ENCODE data around the gene ARID4B. TPM values are rescaled to one million over a fixed set of nuclear protein-coding genes. Genes with fewer than 3 reads are reported as not detected.
"Not testable (repeated sequence)": the region's sequence is repeated elsewhere in the genome, so short reads cannot be mapped to it uniquely, and the experiment has no call there.

Gene ARID4B
- total RNA-seq, 1 experiment from 2014 or later = 43.6 TPM

- DNase-seq = no peak
- Histone ChIP-seq H3K27me3 (ENCODE audit: low read length) (no peaks in the 10 kb centered on the region), H3K36me3 (ENCODE audit: insufficient read depth, low read length) (no peaks in the 10 kb centered on the region), H3K27ac (ENCODE audit: low read length) (peak overlapping the region; percentile 20; the same call in 1 of the 2 replicates), H4K20me1 (ENCODE audit: insufficient read depth, low read depth, low read length) (no peaks in the 10 kb centered on the region), H3K9me3 (ENCODE audit: low read length) (no peaks in the 10 kb centered on the region), H3K4me1 (ENCODE audit: low read length) (peaks cover 48% of the 10 kb centered on the region), H3K79me2 (ENCODE audit: low read length) (peaks cover 96% of the 10 kb centered on the region), H3K4me2 (ENCODE audit: low read depth, low read length, poor library complexity, severe bottlenecking) (peak overlapping the region; percentile 11), H3K9ac (ENCODE audit: low read length) (no peak overlapping the region), H3K9me2 (replicated peaks; ENCODE audit: insufficient read depth, low read length) (no peaks in the 10 kb centered on the region), H3K4me3 (ENCODE audit: low read length) (no peak overlapping the region), H2AFZ (ENCODE audit: low read length) (no peak overlapping the region)
Measured at GRCh38 chr1:235278233-235278914, 49.6 kb downstream of the ARID4B start.

GRCh38 chr1:235277709-235278108 is 50.3 kb downstream of the ARID4B start:
- Histone ChIP-seq H3K27ac (ENCODE audit: low read length) (peak overlapping the region; percentile 20; the same call in 1 of the 2 replicates), H4K20me1 (ENCODE audit: insufficient read depth, low read depth, low read length) (no peaks in the 10 kb centered on the region), H3K4me3 (ENCODE audit: low read length) (no peak overlapping the region), H3K79me2 (ENCODE audit: low read length) (peaks cover 96% of the 10 kb centered on the region), H2AFZ (ENCODE audit: low read length) (no peak overlapping the region), H3K9me2 (replicated peaks; ENCODE audit: insufficient read depth, low read length) (no peaks in the 10 kb centered on the region), H3K27me3 (ENCODE audit: low read length) (no peaks in the 10 kb centered on the region), H3K4me2 (ENCODE audit: low read depth, low read length, poor library complexity, severe bottlenecking) (peak overlapping the region; percentile 11), H3K4me1 (ENCODE audit: low read length) (peaks cover 48% of the 10 kb centered on the region), H3K9ac (ENCODE audit: low read length) (no peak overlapping the region), H3K36me3 (ENCODE audit: insufficient read depth, low read length) (no peaks in the 10 kb centered on the region), H3K9me3 (ENCODE audit: low read length) (no peaks in the 10 kb centered on the region)
- DNase-seq = no peak

- peaks cover 56% of the 10 kb centered on the region for H3K4me1 ChIP-seq (ENCODE audit: low read length)
Measured at GRCh38 chr1:235275836-235276235, 52.1 kb downstream of the ARID4B start.

GRCh38 chr1:235275223-235275622 is 52.8 kb downstream of the ARID4B start:
- H3K79me2 ChIP-seq (ENCODE audit: low read length) = peaks cover 94% of the 10 kb centered on the region
- H3K9ac ChIP-seq (ENCODE audit: low read length) = peak overlapping the region; percentile 33; the same call in 1 of the 2 replicates
- no peak overlapping the region for H3K4me3 ChIP-seq (ENCODE audit: low read length)
- peak overlapping the region; percentile 84 for H3K27ac ChIP-seq (ENCODE audit: low read length)
- H4K20me1 ChIP-seq (ENCODE audit: insufficient read depth, low read depth, low read length) = no peaks in the 10 kb centered on the region
- H3K9me3 ChIP-seq (ENCODE audit: low read length) = no peaks in the 10 kb centered on the region
- peaks cover 61% of the 10 kb centered on the region for H3K4me1 ChIP-seq (ENCODE audit: low read length)
- no peaks in the 10 kb centered on the region for H3K36me3 ChIP-seq (ENCODE audit: insufficient read depth, low read length)
- no peaks in the 10 kb centered on the region for H3K27me3 ChIP-seq (ENCODE audit: low read length)
- no peak overlapping the region for H2AFZ ChIP-seq (ENCODE audit: low read length)
- peak; percentile 66 for DNase-seq
- H3K9me2 ChIP-seq (replicated peaks; ENCODE audit: insufficient read depth, low read length) = no peaks in the 10 kb centered on the region
- H3K4me2 ChIP-seq (ENCODE audit: low read depth, low read length, poor library complexity, severe bottlenecking) = peak overlapping the region; percentile 62

More at GRCh38 chr1:235275836-235276235, 52.1 kb downstream of the ARID4B start:
- peak overlapping the region; percentile 84 for H3K27ac ChIP-seq (ENCODE audit: low read length)
- H3K9me3 ChIP-seq (ENCODE audit: low read length) = no peaks in the 10 kb centered on the region
- H4K20me1 ChIP-seq (ENCODE audit: insufficient read depth, low read depth, low read length) = no peaks in the 10 kb centered on the region
- no peaks in the 10 kb centered on the region for H3K9me2 ChIP-seq (replicated peaks; ENCODE audit: insufficient read depth, low read length)
- DNase-seq = peak; percentile 63
- peak overlapping the region; percentile 62 for H3K4me2 ChIP-seq (ENCODE audit: low read depth, low read length, poor library complexity, severe bottlenecking)
- no peak overlapping the region for H2AFZ ChIP-seq (ENCODE audit: low read length)
- H3K27me3 ChIP-seq (ENCODE audit: low read length) = no peaks in the 10 kb centered on the region
- peak overlapping the region; percentile 33 for H3K9ac ChIP-seq (ENCODE audit: low read length)
- H3K79me2 ChIP-seq (ENCODE audit: low read length) = peaks cover 94% of the 10 kb centered on the region
- no peaks in the 10 kb centered on the region for H3K36me3 ChIP-seq (ENCODE audit: insufficient read depth, low read length)
- H3K4me3 ChIP-seq (ENCODE audit: low read length) = peak overlapping the region; percentile 20

- H2AFZ ChIP-seq (ENCODE audit: low read length) = no peak overlapping the region
Measured at GRCh38 chr1:235272851-235273250, 55.1 kb downstream of the ARID4B start.

GRCh38 chr1:235270625-235271024 is 57.4 kb downstream of the ARID4B start:
- no peak overlapping the region for H3K4me2 ChIP-seq (ENCODE audit: low read depth, low read length, poor library complexity, severe bottlenecking)
- no peaks in the 10 kb centered on the region for H3K9me2 ChIP-seq (replicated peaks; ENCODE audit: insufficient read depth, low read length)
- 0 out of 2 replicates have a peak, but pooled peaks cover 3% of the 10 kb centered on the region for H4K20me1 ChIP-seq (ENCODE audit: insufficient read depth, low read depth, low read length)
- H2AFZ ChIP-seq (ENCODE audit: low read length) = no peak overlapping the region
- 0 out of 2 replicates have a peak overlapping the region, but pooled peaks have one; percentile 10 for H3K27ac ChIP-seq (ENCODE audit: low read length)
- peaks cover 96% of the 10 kb centered on the region for H3K79me2 ChIP-seq (ENCODE audit: low read length)
- no peaks in the 10 kb centered on the region for H3K36me3 ChIP-seq (ENCODE audit: insufficient read depth, low read length)
- H3K4me3 ChIP-seq (ENCODE audit: low read length) = no peak overlapping the region
- H3K4me1 ChIP-seq (ENCODE audit: low read length) = peaks cover 24% of the 10 kb centered on the region
- peak; percentile 49 for DNase-seq
- no peaks in the 10 kb centered on the region for H3K27me3 ChIP-seq (ENCODE audit: low read length)
- H3K9ac ChIP-seq (ENCODE audit: low read length) = no peak overlapping the region
- H3K9me3 ChIP-seq (ENCODE audit: low read length) = no peaks in the 10 kb centered on the region

More at GRCh38 chr1:235272851-235273250, 55.1 kb downstream of the ARID4B start:
- Histone ChIP-seq H3K4me2 (ENCODE audit: low read depth, low read length, poor library complexity, severe bottlenecking) (no peak overlapping the region), H3K27me3 (ENCODE audit: low read length) (no peaks in the 10 kb centered on the region), H3K4me3 (ENCODE audit: low read length) (no peak overlapping the region), H3K79me2 (ENCODE audit: low read length) (peaks cover 93% of the 10 kb centered on the region), H3K9ac (ENCODE audit: low read length) (no peak overlapping the region), H4K20me1 (ENCODE audit: insufficient read depth, low read depth, low read length) (no peaks in the 10 kb centered on the region), H3K4me1 (ENCODE audit: low read length) (peaks cover 43% of the 10 kb centered on the region), H3K9me2 (replicated peaks; ENCODE audit: insufficient read depth, low read length) (no peaks in the 10 kb centered on the region), H3K36me3 (ENCODE audit: insufficient read depth, low read length) (no peaks in the 10 kb centered on the region), H3K27ac (ENCODE audit: low read length) (no peak overlapping the region), H3K9me3 (ENCODE audit: low read length) (no peaks in the 10 kb centered on the region)
- no peak for DNase-seq

- DNase-seq; H3K9me3 ChIP-seq (ENCODE audit: low read length); H3K27ac ChIP-seq (ENCODE audit: low read length); H3K9ac ChIP-seq (ENCODE audit: low read length); H3K4me3 ChIP-seq (ENCODE audit: low read length); H3K27me3 ChIP-seq (ENCODE audit: low read length); H2AFZ ChIP-seq (ENCODE audit: low read length); H3K9me2 ChIP-seq (replicated peaks; ENCODE audit: insufficient read depth, low read length); H3K36me3 ChIP-seq (ENCODE audit: insufficient read depth, low read length); H4K20me1 ChIP-seq (ENCODE audit: insufficient read depth, low read depth, low read length); H3K4me2 ChIP-seq (ENCODE audit: low read depth, low read length, poor library complexity, severe bottlenecking): not testable (repeated sequence)
- peaks cover 96% of the 10 kb centered on the region for H3K79me2 ChIP-seq (ENCODE audit: low read length)
- peaks cover 17% of the 10 kb centered on the region for H3K4me1 ChIP-seq (ENCODE audit: low read length)
Measured at GRCh38 chr1:235269990-235270389, 58.0 kb downstream of the ARID4B start.

- Histone ChIP-seq H2AFZ (ENCODE audit: low read length) (no peak overlapping the region), H3K9me2 (replicated peaks; ENCODE audit: insufficient read depth, low read length) (no peaks in the 10 kb centered on the region), H3K27ac (ENCODE audit: low read length) (no peak overlapping the region), H3K4me2 (ENCODE audit: low read depth, low read length, poor library complexity, severe bottlenecking) (no peak overlapping the region), H3K9me3 (ENCODE audit: low read length) (no peaks in the 10 kb centered on the region), H3K4me3 (ENCODE audit: low read length) (no peak overlapping the region), H3K36me3 (ENCODE audit: insufficient read depth, low read length) (no peaks in the 10 kb centered on the region), H3K9ac (ENCODE audit: low read length) (no peak overlapping the region), H3K79me2 (ENCODE audit: low read length) (peaks cover 96% of the 10 kb centered on the region), H4K20me1 (ENCODE audit: insufficient read depth, low read depth, low read length) (0 out of 2 replicates have a peak, but pooled peaks cover 3% of the 10 kb centered on the region), H3K27me3 (ENCODE audit: low read length) (no peaks in the 10 kb centered on the region), H3K4me1 (ENCODE audit: low read length) (peaks cover 13% of the 10 kb centered on the region)
- no peak for DNase-seq
Measured at GRCh38 chr1:235268379-235269125, 59.4 kb downstream of the ARID4B start.
